CD4-positive, alpha-beta T cell treated with Interleukin-15 for 1 hour (primary cell): Measurements from ENCODE around the gene HLA-DRA.

ENCODE experiments used
- DNase-seq: peaks from one replicate; pipeline ENCODE4 v3.0.0-alpha.2; 2020

Gene HLA-DRA

GRCh38 chr6:32439602-32440214 lies at the start of gene HLA-DRA:
Gene HLA-DRA, plus strand, starts transcription at chr6:32439887. Its CDS starts 64 bp downstream, at chr6:32439951.
- DNase-seq: peak; percentile 63

DNA sequence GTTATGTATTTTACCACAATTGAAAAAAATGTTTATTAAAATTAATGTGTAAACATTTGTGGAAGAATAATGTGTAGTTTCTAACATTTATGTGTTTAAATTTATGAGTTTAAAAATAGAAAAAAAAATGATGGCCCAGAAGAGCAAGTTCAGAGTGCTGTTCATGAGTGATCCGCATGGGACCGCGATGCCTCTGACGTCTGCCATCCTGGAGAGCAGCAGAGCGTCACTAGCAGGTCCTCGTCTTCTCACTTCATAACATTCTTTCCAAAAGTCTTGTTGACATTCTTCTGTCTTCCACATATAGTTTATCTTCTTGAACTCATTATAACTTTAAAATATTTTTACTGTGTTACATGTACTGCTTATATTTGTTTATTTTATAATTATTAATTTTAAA lies 48.2 kb upstream of the HLA-DRA start:
- no peak for DNase-seq

DNA sequence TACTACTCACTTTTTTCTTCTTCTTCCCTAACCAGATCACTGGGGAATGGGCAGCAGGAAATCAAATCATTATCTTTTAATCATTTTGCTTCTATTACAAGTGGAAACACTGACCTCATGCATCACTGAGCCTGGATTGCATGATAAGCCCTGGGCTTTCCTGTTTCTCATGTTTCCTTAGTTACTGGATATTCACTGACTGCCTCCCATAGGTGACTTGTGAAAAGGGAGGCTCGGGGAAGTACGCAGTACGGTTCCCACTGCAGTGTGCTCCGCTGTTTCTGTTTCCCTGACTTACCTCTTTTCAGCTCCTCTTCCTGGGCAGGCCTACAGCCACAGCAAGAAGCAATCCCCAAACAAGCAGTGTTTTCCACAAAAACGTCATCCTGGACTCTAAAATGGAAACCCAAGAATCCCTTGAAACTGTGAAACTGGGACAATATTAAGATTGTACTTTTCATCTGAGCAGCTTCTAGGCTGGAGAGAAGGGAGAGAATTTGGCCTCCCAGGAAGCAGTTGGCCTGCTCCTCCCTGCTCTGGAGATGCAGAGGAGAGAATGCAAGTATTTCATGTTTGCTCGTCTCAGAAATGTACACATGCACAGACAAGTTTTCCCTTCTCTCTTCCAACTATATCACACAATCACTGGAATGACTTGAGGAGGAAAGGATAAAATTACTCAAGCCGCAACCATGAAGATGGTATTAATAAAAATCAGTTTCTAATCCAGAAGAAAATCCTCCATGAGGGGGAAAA lies 45.8 kb upstream of the HLA-DRA start:
- DNase-seq: no peak

- no peak for DNase-seq
Observed at GRCh38 chr6:32396028-32396427, 43.7 kb upstream of the HLA-DRA start.

DNA sequence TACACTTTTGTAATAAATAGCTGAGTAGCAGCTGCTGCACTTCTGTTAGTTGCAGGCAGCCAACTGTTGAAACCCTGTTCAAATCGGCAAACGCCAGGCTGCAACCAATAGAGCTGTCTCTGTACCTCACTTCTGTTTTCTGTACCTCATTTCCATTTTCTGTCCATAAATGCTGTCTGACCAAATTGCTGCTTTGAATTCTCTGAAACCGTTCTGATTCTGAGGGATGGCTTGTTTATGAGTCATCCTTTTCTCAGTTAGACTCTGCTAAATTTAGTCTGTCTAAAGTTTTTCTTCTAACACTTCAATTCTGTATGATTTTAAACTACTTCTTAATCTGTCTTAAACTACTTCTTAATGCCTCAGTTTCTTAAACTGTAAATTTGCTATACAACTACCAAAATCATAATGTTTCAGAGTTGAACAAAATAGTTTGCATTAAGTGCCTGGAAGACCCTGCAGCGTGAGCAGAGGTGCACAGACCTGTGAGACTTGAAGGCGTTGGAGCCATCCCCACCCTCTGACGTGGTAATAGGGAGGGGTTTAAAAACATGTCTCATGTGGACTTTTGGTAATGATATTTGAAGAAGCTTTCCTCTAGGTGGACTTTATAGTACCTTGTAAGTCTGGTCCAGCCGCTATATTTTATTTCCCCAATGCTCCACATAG lies 42.3 kb upstream of the HLA-DRA start:
- no peak for DNase-seq

DNA sequence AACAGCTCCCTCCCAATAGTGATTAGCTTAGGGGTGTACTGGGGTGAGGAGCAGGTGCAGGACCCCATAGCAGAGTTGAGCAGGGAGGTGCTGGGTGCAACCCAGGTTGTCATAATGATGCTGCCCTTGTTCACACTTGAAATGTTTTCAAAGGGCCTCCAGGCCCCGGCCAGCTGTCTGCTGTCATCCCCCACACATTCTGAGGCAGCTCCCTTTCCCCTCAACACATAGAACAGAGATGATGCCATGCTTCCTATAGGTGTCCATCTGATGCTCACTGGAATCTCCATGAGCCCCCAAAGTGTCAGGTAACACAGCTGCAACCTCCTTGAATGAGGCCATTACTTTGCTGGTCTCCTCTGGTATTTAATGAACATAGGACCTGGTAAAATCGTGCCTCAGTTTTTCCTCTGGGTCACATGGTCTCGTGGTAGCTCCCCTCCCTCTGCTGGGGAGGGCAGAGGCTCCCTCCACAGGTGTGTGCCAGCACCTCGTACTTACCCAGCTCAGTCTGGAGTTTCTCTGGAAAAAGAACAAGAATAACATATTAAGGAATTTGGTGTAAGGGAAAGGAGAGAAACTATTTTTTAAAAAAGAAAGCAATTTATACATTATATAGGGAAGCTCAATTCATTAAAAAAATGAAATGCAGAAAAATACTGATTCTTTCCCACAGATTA lies 38.3 kb upstream of the HLA-DRA start:
- DNase-seq: no peak

DNA sequence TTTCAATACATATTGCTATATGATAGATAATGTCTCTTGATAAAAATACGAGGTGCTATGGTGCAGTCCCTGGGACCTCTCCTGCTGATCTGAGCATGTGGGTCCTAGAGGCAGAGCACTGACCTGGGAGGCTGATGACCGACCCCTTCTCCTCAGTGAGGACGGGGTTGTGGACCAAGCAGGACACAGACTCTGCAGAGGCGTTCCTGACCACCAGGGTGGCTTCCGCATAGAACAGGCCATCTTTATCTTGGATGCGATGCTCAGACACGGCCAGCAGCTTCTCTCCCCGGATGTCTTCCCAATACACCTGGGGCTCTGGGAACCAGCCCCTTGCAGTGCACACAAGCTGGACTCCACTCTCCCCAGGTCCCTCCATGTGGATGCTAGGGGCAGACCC lies 36.9 kb upstream of the HLA-DRA start:
- DNase-seq: no peak

GRCh38 chr6:32405656-32406055 lies 34.0 kb upstream of the HLA-DRA start:
- no peak for DNase-seq

DNA sequence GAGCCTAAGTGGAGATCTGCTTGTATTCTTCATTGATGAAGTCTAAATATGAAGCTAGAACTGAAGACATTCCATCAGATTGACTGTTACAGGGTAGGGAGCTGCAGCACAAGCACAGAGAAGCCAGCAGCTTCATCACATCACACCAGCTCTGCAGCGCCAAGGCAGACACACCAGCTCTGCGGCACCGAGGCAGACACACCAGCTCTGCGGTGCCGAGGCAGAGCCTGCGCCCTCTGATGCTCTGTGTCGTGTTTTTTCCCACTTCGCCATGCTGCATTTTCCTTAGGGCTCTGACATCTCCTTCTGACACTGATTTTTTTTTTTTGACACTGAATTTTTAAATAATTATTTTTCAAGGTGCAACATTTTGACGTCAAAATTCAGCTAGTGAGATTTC lies 33.5 kb upstream of the HLA-DRA start:
- DNase-seq: no peak

DNA sequence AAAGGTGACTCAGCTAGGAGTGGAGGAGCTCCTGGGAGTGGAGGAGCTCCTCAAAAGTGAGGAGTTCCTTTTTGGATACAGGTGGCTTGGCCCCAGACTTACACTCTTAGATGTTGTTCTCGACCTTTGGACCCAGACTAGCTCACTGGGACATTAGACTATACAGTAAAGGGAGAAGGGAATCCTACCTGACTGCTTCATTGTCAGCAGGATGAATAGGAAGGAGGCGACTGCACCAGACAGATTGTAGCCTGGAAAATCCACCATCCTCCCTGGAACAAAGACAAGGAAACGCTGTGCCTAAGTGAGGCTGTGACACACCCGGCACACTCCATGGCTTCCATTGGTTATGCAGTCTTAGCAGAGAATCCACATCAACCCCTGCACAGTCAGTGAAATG lies 32.8 kb upstream of the HLA-DRA start, which contains the start of gene BTNL2:
Gene BTNL2, minus strand, starts transcription at position 325 of the 400 bp plus-strand sequence. Its CDS starts 58 bp downstream, at position 267.
- DNase-seq: no peak

DNA sequence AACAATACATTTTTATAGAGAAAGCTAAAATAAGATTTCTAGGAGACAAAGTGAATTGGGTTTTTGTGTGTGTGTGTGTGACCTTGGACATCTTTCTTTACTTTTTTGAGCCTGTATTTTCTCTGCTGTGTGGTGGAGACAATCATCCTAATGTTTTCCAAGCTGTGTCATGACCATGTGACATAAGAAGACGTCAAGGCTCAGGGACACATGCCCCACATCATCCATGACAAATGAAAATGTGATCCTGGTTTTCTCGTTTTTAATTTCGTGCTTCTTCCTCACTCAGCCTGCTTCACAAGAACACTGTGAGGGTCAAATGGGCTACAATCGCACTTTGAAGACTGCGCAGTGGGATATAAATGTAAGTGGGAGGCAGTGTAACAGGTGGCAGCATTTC lies 28.8 kb upstream of the HLA-DRA start:
- DNase-seq: no peak

- no peak for DNase-seq
Observed at GRCh38 chr6:32411566-32412327, 27.9 kb upstream of the HLA-DRA start.

GRCh38 chr6:32413427-32414047 lies 26.1 kb upstream of the HLA-DRA start:
- DNase-seq: peak; percentile 79

DNA sequence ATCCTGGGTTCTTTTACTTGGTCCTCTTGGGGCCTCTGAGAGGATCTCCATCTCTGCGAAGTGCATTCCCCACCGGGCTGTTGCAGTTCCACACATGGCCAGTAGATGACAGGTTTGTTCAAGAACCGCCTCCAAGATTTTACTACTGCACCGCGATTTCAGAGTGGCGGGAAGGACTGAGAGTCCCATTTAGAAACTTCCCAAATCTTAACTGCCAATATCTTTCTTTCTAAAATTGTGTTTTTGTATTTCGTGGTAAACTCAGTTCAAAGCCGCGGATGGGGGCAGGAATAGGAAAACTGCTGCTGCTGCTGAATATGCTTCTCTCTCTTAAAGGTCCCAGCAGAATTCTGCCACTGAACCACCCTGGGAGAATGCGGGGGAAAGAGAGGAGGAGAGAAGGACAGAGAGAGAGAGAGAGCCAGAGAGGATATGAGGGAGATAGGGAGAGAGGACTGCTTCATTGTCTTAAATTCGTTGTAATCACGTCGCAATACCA lies 24.1 kb upstream of the HLA-DRA start:
- peak; percentile 73 for DNase-seq

DNA sequence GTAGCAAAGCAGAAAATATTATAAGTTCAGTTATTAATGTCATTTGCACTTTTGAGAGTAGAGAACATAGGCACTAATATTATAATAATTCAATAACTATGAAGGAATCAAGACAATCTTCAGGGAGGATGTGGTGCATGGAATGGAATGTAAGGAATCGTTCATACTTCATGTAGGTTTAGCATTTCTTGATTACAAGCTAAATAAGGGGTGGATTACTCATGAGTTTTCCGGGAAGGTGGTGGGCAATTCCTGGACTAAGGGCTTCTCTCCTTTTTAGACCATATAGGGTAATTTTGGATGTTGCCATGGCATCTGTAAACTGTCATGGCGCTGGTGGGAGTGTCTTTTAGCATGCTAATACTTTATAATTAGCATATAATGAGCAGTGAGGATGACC lies 23.7 kb upstream of the HLA-DRA start:
- DNase-seq: no peak

DNA sequence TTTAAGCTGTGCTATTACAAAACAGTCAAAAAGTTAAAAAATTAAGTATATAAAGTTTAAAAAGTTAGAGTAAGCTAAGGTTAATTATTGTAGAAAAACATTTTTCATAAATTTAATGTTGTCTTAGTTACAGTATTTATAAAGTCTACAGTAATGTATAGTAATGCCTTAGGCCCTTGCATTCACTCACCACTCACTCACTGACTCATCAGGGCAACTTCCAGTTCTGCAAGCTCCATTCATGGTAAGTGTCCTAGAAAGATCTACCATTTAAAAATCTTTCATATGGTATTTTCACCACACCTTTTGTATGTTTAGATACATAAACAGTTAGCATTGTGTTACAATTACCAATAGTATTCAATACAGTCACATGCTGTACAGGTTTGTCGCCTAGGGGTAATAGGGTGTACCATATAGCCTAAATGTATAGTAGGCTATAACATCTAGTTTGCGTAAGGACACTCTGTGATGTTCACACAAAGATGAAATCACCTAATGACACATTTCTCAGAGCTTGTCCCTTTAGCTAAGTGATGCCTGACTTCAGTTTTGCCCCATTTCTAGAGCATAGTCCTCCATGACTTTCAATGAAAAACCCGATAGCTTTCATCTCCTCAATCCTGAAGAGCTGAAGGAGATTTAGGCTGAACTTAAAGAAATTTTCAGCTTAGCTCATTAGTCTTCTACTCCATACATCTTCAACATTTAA lies 14.9 kb upstream of the HLA-DRA start:
- no peak for DNase-seq

DNA sequence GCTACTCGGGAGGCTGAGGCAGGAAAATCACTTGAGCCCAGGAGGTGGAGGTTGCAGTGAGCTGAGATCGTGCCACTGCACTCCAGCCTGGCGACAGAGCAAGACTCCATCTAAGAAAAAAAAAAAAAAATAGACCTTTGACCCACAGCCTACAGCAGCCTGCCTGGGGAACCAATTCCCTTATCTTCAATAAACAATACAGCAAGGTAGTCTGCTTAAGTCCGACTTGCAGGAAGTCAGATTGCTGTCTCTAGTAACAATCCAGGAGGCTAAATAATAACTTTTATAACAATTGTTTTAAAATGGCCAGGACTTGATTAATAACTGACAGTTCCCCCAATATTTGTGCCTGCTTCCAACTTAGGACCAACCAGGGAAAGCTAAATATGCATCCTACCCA lies 13.3 kb upstream of the HLA-DRA start:
- no peak for DNase-seq

DNA sequence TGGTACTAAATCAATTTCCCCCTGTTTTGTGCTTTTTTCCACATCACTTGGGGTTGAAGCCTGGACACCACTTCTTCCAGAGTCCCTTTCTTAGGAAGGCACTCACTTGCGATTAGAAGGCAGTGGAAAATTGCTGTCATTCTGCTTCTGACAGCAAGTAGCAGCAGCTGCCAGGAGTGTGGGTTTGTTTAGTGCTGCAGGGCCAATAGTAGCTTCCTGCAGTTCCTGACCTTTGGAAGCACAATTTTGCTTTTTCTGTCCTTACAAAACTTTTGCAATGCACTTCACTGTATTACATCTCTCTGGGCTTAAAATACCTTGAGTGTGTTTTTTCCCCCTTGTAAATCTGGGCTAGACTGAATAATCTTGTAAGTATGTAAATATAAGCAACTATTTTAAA lies 12.5 kb upstream of the HLA-DRA start:
- no peak for DNase-seq

GRCh38 chr6:32427934-32428474 lies 11.7 kb upstream of the HLA-DRA start:
- DNase-seq: no peak

DNA sequence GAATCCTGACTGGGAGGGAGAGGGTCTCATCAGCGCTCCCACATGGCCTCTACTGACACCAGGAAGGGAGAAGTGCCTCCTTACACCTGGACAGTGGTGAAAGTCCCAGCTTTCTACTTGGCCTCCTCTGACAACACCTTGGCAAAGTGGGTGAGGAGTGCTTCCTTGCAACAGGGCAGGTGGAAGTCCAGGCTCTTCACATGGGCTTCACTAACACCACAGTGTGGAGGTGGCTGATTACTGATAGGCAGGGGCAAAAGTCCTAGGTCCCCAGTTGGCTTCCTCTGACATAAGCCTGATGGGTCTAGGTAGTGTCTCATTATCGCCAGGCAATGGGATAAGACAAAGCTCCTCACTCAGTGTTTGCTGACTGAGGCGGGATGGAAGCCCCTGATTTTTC lies 9.5 kb upstream of the HLA-DRA start:
- DNase-seq: no peak

DNA sequence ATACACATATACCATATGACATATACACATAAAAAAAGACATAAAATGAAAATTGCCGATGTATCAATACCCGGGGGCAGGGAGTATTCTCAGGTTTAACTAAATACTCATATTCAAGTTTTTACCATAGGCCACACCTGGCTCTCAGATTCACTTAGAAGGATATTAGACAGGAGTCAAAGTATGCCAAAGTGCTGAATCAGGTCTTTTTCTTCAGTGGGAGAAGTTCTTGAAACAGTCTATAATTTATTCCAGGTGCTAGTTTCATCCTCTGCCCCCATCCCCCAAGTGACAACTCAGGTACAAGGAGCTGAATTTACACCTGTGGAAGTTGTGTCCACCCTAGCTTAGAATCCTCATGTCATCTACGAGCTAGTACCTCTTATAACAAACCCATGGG lies 8.5 kb upstream of the HLA-DRA start:
- DNase-seq: no peak
